GM18909 (cell line): ENCODE data around the gene BUB1.
"Not testable (repeated sequence)": the region's sequence is repeated elsewhere in the genome, so short reads cannot be mapped to it uniquely, and the experiment has no call there.

Experiments used
- ATAC-seq: cut with Tn5 transposase; IDR thresholded peaks from one replicate; pipeline ENCODE4 v1.9.1; 2021; ENCODE audit warnings: mild to moderate bottlenecking; ENCODE audit not compliant: unreplicated experiment, poor library complexity

Gene BUB1

DNA sequence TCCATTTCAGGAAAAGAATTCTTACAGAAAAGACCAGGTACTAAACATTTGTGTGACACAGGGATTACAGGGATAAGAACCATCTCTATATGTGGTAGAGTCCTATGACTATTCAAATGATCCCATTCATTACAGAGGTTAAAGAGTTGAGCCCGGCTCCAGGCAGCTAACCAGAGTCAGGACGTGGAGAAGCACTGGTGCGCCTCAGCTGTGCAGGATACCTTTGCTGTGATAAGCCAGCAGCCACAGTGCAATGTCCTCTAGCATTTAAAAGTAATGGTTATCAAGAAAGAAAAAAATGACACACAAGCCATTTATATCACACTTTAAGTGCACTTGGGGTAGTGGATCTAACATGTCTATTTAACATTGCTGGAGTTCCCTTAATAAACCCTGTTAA lies 17.3 kb downstream of the BUB1 start:
- no peak for ATAC-seq

DNA sequence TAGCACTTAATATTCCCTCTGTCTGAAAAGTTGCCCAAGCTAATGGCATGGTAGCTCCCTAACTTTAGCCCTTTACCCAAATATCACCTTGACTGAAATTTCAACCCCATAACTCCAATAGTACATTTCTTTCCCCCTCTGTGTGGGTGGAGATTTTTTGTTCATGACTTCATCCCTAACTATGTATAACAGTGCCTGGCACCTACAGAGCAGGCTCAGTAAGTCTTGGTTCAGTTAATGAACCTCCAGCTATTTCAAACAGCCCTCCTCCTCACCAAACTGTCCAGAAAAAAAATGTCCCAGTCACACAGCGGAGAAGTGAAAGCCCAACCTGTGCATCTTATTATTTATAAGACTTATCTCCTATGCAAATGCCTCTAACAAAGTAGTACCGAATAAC lies 18.6 kb downstream of the BUB1 start:
- ATAC-seq: no peak

DNA sequence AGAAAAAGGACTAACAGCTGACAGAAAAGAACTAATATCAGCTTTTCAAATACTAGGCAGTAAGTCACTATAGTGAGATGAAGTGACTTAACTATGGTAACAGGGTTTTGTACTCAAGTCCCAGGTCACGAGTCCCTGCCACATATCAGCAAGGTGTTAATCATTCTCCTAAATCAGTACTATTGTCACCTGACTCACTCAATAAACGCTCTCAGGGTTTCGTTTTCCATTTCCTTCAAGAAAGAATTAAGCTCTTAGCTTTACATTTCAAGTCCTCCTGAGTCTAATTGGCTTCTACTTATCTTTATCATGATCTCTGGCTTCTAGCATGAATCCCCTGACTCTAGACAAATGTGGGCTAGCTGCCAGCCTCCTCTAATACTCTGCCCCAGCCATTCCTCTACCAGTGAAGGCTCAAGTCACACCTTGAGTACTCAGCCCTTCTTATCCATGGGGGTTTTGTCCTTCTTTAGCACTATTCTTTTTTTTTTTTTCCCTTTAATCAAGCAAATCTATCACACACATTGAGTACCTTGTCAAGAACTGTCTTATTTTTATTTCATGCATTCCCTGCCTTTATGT lies 20.0 kb downstream of the BUB1 start:
- peak; percentile 62 for ATAC-seq

DNA sequence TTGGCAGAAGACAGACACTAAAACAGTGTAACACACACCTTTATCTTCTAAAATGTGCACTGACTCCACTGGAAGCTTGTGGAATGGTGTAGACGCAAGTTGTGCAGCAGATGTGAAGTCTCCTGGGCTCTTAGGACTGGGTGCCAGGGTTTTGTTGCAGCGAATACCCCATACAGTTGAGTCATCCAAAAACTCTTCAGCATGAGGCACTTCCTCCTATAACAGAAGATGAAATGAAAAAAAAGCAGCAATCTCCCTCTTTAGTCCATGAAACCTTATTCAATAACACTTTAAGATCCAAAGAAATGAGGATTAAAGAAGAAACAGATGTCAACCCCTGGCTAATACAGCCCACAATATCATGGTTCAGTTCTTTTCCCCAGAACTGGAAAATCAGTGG lies 22.2 kb downstream of the BUB1 start:
- no peak for ATAC-seq

- ATAC-seq: no peak
These were observed 24.0 kb downstream of the BUB1 start for GRCh38 chr2:110653861-110654260.

DNA sequence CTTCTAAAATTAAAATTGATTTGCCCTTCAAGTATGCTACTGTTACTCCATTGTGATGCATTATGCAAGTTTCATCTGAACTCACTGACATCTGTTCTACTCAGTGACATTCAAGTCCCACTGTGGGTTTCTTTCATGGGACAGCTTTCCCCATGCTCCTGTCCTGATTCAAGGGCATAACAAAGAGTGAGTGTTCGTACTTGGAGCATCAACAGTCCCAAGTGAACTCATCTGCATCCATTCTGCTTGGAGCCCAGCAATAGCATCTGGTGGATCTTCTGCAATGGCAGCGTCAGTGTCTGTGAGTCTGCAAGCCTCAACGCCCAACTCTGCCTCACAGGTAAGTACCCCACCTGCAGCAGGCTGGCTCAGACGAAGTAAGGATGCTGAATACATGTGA lies 27.5 kb downstream of the BUB1 start:
- no peak for ATAC-seq

DNA sequence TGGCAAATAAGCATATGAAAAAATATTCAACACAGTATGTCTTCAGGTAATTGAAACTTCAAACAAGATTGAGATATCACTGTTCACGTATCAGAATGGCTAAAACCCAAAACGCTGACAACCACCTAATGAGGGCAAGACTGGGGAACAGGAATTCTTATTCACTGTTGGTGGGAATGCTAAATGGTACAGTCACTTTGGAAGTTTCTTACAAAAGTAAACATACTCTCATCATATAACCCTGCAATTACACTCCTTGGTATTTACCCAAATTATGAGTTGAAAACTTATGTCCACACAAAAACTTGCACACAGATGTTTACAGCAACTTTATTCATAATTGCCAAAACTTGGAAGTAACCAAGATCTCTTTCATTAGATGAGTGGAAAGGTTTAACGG lies 30.1 kb downstream of the BUB1 start:
- no peak for ATAC-seq

DNA sequence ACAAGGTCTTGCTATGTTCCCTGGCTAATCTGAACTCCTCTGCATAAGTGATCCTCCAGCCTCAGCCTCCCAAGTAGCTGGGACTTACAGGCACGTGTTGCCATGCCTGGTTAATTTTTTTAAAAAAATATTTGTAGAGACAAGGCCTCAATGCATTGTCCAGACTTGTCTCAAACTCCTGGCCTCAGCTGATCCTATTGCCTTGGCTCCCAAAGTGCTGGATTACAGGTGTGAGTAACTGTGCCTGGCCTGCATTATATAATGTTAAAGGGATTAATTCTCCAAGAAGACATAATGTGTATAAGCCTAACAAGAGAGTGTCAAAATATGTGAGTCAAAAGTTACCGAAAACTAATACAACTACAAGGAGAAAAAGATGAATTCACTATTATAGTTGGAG lies 32.2 kb downstream of the BUB1 start:
- ATAC-seq: no peak

GRCh38 chr2:110644357-110644756 lies 33.5 kb downstream of the BUB1 start:
- no peak for ATAC-seq

DNA sequence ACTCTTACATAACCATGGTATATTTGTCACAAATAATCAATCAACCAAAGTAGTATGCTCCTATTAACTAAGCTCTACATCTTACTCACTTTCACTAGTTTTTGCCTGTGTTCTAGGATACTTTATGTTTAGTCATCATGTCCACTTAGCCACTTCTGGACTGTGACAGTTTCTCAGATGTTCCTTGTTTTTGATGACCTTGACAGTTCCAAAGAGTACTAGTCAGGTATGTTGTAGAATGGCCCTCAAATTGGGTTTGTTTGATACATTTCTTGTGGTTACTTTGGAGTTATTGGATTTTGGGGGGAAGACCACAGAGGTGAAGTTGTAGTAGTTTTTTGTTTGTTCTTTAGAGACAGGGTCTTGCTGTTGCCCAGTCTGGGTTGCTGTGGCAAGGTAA lies 35.5 kb downstream of the BUB1 start:
- ATAC-seq: no peak

DNA sequence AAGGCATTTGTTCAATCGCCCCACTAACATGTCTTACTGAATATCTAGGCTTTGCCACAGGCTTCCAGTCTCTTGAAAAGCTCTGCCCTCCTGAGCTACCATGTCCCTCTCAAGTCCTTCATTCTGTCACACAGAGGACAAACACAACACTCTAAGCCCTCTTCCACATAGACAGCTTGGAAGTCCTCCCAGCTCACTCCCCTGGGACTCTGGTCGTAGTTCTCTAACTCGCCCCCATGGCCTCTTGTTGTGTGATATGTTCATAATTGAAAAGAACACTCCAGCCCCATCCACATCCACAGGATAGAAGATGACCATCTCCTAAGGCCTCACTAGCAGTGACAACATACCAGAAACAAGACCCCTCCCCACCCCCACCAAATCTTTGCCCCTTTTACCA lies 37.9 kb downstream of the BUB1 start:
- ATAC-seq: no peak

- no peak for ATAC-seq
These were observed 38.7 kb downstream of the BUB1 start for GRCh38 chr2:110638952-110639695.

- no peak for ATAC-seq
These were observed 39.9 kb downstream of the BUB1 start for GRCh38 chr2:110638004-110638403.

DNA sequence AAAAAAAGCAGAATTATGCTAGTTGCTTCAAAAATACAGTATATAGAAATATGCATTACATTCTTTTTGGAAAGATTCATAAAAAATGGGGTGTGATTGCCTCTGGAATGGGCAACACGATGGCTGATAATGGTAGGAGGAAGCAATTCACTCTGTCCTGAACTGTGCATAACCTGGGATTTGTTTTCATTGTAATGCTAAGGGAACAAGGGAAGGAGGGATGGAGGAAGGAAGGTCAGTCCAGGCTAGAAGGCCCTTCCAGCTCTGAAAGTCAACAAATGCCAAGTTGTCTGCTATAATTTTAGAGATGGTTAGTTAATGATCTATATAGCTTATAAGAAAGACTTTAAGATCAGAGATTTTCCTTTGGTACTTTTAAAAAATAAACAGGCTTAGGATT lies 40.8 kb downstream of the BUB1 start:
- ATAC-seq: no peak

GRCh38 chr2:110635949-110636628 lies 41.8 kb downstream of the BUB1 start:
- not testable (repeated sequence) for ATAC-seq

- ATAC-seq: not testable (repeated sequence)
These were observed 50.5 kb downstream of the BUB1 start for GRCh38 chr2:110627348-110627747.

DNA sequence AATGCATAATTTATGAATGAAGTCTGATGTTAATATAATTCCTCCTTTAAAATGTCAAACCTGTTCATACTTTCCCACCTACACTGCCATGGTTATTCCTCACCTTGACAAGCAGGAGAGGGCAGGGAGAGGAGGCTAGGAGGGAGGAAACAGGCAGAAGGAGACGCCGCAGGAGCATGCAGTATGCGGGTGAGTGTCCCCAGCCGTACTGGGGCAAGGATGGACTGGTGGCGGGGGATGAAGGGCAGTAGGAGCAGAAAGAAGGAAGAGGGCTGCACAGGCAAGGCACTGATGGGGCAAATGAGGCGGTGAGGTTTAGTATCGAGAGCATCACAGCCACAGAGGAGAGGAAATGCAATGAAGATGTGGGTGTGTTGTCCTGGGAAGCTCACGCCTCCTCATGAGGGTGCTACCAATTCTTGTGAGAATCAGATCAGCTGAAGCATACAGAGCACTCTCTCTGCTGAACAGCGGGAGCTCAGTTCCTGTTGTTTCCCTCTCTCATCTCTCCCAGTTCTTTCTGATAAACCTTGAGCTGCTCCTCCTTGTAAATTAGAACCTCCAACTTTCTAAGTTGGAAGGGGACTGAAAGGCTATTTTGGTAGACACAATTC lies 58.4 kb downstream of the BUB1 start:
- ATAC-seq: not testable (repeated sequence)

- not testable (repeated sequence) for ATAC-seq
These were observed 63.9 kb downstream of the BUB1 start for GRCh38 chr2:110613927-110614326.

DNA sequence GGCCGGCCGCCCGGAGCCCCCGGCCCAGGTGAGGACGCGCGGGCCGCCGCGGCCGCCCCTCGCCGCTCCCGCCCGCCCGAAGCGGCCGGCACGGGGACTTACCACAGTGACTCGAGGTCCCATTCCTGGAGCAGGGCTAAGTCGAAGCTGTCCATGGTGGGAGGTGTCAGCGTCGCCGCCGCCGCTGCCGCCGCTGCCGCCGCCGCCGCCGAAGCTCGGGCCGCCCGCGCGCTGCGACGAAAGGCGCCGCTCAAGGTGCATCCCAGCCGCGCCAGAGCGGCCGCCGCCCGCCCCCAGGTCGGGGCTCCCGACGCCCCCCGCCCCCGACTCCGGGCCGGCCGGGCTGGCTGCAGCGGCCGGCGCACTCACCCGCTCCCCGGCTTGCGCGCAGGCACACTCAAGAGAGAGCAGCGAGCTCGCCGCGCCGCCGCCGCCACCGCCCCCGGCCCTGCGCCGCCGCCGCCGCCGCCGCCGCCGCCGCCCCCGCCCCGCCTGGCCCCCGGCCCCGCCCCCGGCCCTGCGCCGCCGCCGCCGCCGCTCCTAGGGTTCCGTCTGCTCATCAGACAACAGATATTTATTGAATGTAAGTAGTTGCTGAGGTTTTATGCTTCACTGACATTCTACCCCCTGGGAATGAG lies 67.1 kb downstream of the BUB1 start:
- ATAC-seq: not testable (repeated sequence)

DNA sequence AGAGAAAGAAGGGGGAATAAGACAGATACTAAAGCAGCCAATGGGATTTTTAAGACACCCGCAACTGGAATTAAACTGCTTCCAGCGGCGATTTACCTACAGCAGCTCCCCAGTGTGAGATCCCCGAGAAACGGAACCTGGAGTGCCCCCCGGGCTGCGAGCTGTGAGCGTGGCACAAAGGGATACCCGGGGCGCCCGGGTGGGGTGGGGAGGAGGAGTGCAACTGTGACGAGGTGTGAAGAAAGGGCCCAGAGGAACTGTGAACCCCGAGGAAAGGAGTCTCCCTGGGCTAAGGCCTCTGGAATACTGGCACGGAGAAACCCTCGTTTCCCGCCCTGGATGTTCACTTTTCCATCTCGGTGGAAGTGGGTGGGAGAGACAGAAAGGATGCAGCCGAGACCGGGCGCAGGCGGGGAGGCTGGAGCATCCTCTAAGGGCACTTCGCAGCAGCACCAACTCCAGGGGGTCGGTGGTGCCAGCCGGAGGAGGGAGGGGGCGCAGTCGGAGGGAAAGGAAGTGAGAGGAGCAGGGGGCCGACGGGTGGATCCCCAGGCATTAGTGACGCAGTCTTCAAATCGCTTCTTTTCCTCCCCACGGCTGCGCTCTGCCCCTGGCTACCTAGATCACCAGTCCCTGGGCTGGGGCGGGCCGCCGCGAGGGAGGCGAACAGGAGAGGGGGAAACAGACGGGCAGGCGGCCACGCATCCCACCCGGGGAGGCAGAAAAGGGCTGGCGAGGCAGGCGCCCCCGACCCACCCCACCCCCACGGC lies 67.8 kb downstream of the BUB1 start:
- not testable (repeated sequence) for ATAC-seq
